Activated T-helper 17 cell treated with anti-CD3 and anti-CD28 coated beads, Interleukin-2, amount 50 U/mL, for 72 hours (primary cell): ENCODE results near the gene GRAMD4. TPM values are rescaled to one million over a fixed set of nuclear protein-coding genes. Genes with fewer than 3 reads are reported as not detected.

Experiments used
- ATAC-seq: fragments of 150-1000 bp; cut with Tn5 transposase; replicated peaks from 2 replicates; pipeline ENCODE4 v1.10.0; 2021; ENCODE audit warnings: mild to moderate bottlenecking, moderate library complexity
- H3K27ac Mint-ChIP-seq: one replicate; pipeline ENCODE4 v1.8.0; 2022; ENCODE audit warnings: mixed read lengths
- H3K27me3 Mint-ChIP-seq: one replicate; pipeline ENCODE4 v1.8.0; 2022; ENCODE audit warnings: mixed read lengths
- H3K36me3 Mint-ChIP-seq: one replicate; pipeline ENCODE4 v1.8.0; 2022; ENCODE audit warnings: low read depth, mild to moderate bottlenecking, mixed read lengths
- H3K4me1 Mint-ChIP-seq: one replicate; pipeline ENCODE4 v1.8.0; 2022; ENCODE audit warnings: mixed read lengths
- H3K4me3 Mint-ChIP-seq: one replicate; pipeline ENCODE4 v1.8.0; 2022; ENCODE audit warnings: mild to moderate bottlenecking, mixed read lengths
- H3K9me3 Mint-ChIP-seq: one replicate; pipeline ENCODE4 v1.8.0; 2022; ENCODE audit warnings: mixed read lengths
- total RNA-seq, 2 donors: library from RNA; stranded (reverse); gene quantifications; one replicate each; pipeline ENCODE4 v1.2.3, GENCODE V29; 2022

Gene GRAMD4
- total RNA-seq, 2 donors from 2014 or later, result 23.6 to 51.0 TPM

- ATAC-seq, result no peak
- H3K4me1 Mint-ChIP-seq, result peaks cover 21% of the 10 kb centered on the region
- no peaks in the 10 kb centered on the region for H3K27me3 Mint-ChIP-seq
- no peaks in the 10 kb centered on the region for H3K36me3 Mint-ChIP-seq
- no peak overlapping the region for H3K4me3 Mint-ChIP-seq
- H3K27ac Mint-ChIP-seq, result peak overlapping the region; percentile 59
- no peaks in the 10 kb centered on the region for H3K9me3 Mint-ChIP-seq
These were observed 34.9 kb downstream of the GRAMD4 start for GRCh38 chr22:46654927-46655595.

- H3K9me3 Mint-ChIP-seq, result no peaks in the 10 kb centered on the region
- H3K4me1 Mint-ChIP-seq, result peaks cover 31% of the 10 kb centered on the region
- H3K27me3 Mint-ChIP-seq, result no peaks in the 10 kb centered on the region
- no peaks in the 10 kb centered on the region for H3K36me3 Mint-ChIP-seq
- H3K4me3 Mint-ChIP-seq, result no peak overlapping the region
- H3K27ac Mint-ChIP-seq, result peak overlapping the region; percentile 67
- ATAC-seq, result no peak
These were observed 35.8 kb downstream of the GRAMD4 start for GRCh38 chr22:46655861-46656608.

- H3K27ac Mint-ChIP-seq, result peak overlapping the region; percentile 67
- no peak overlapping the region for H3K4me3 Mint-ChIP-seq
- H3K4me1 Mint-ChIP-seq, result peaks cover 25% of the 10 kb centered on the region
- no peaks in the 10 kb centered on the region for H3K9me3 Mint-ChIP-seq
- H3K27me3 Mint-ChIP-seq, result no peaks in the 10 kb centered on the region
- no peaks in the 10 kb centered on the region for H3K36me3 Mint-ChIP-seq
- no peak for ATAC-seq
These were observed 36.9 kb downstream of the GRAMD4 start for GRCh38 chr22:46656856-46657654.

- H3K27ac Mint-ChIP-seq, result peak overlapping the region; percentile 67
These were observed 37.4 kb downstream of the GRAMD4 start for GRCh38 chr22:46657655-46657953.

GRCh38 chr22:46657996-46658947 is 38.1 kb downstream of the GRAMD4 start:
- Mint-ChIP-seq H3K27me3 (no peaks in the 10 kb centered on the region), H3K27ac (peak overlapping the region; percentile 73), H3K9me3 (no peaks in the 10 kb centered on the region), H3K36me3 (no peaks in the 10 kb centered on the region), H3K4me1 (peaks cover 17% of the 10 kb centered on the region), H3K4me3 (no peak overlapping the region)
- ATAC-seq, result no peak

More at GRCh38 chr22:46657655-46657953, 37.4 kb downstream of the GRAMD4 start:
- H3K4me1 Mint-ChIP-seq, result peaks cover 21% of the 10 kb centered on the region
- H3K9me3 Mint-ChIP-seq, result no peaks in the 10 kb centered on the region
- no peaks in the 10 kb centered on the region for H3K27me3 Mint-ChIP-seq
- H3K36me3 Mint-ChIP-seq, result no peaks in the 10 kb centered on the region
- H3K4me3 Mint-ChIP-seq, result no peak overlapping the region
- no peak for ATAC-seq

- Mint-ChIP-seq H3K27ac (peak overlapping the region; percentile 73), H3K27me3 (no peaks in the 10 kb centered on the region)
- no peak for ATAC-seq
These were observed 39.0 kb downstream of the GRAMD4 start for GRCh38 chr22:46659059-46659790.

DNA sequence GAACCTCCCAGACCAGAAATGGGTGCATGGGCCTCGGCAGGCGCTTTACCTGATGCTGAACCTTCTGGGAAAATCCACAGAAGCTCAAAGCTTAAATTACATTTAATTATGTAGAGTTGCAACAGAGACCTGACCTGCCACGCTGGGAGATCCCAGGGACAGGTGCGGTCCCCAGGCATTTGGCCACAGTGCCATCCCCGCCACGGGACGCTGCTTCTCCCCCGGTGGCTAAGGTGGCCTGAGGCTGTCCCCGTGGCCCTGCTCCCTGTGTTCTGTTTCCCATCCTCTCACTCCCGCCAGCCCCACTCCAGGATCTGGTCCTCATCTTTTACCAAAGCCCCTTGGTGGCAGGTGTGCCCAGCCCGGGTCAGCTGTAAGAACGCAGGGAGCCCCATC is 39.6 kb downstream of the GRAMD4 start:
- ATAC-seq, result no peak
- Mint-ChIP-seq H3K9me3 (no peaks in the 10 kb centered on the region), H3K4me3 (peak overlapping the region; percentile 82), H3K27me3 (no peaks in the 10 kb centered on the region), H3K4me1 (peaks cover 17% of the 10 kb centered on the region), H3K27ac (peak overlapping the region; percentile 94), H3K36me3 (no peaks in the 10 kb centered on the region)

More at GRCh38 chr22:46659059-46659790, 39.0 kb downstream of the GRAMD4 start:
- H3K4me3 Mint-ChIP-seq, result no peak overlapping the region
- peaks cover 17% of the 10 kb centered on the region for H3K4me1 Mint-ChIP-seq
- H3K36me3 Mint-ChIP-seq, result no peaks in the 10 kb centered on the region
- H3K9me3 Mint-ChIP-seq, result no peaks in the 10 kb centered on the region

DNA sequence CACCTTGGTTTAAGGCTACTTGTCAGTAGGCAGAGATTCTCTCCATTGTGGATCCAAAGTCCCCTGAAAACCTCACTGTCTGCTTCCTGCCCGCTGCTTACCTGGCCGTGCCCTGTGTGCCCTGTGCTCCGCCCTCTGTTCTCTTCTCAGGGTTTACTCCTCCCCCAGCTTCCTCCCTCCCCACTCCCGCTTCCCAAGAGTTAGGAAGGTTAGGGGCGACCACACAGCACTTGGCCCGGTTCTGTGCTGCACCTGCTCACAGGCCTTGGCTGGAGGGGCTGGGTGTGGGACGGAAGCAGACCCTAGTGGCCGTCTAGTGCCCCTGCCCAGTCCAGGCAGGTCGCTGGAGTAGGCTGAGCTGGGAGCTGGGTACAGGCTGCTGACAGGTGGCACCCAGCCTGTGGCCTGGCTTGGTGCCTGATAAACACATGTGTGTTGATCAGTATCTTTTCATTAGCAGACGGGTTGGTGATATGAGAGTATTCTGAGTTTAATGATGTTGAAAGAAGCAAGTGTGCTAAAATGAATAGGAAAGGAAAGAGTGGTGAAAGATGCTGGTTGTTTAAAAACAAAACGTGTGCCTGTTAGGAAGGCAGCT is 40.5 kb downstream of the GRAMD4 start:
- H3K27ac Mint-ChIP-seq, result peak overlapping the region; percentile 94

GRCh38 chr22:46661221-46661851 is 41.1 kb downstream of the GRAMD4 start:
- Mint-ChIP-seq H3K4me1 (peaks cover 17% of the 10 kb centered on the region), H3K27ac (peak overlapping the region; percentile 94), H3K4me3 (peak overlapping the region; percentile 82), H3K27me3 (no peaks in the 10 kb centered on the region), H3K36me3 (no peaks in the 10 kb centered on the region), H3K9me3 (no peaks in the 10 kb centered on the region)
- ATAC-seq, result peak; percentile 95

More for the DNA sequence above, 40.5 kb downstream of the GRAMD4 start:
- Mint-ChIP-seq H3K4me1 (peaks cover 17% of the 10 kb centered on the region), H3K27me3 (no peaks in the 10 kb centered on the region), H3K4me3 (peak overlapping the region; percentile 82), H3K36me3 (no peaks in the 10 kb centered on the region), H3K9me3 (no peaks in the 10 kb centered on the region)
- peak; percentile 55 for ATAC-seq

GRCh38 chr22:46662226-46662625 is 42.0 kb downstream of the GRAMD4 start:
- no peak for ATAC-seq
- Mint-ChIP-seq H3K9me3 (no peaks in the 10 kb centered on the region), H3K4me1 (peaks cover 13% of the 10 kb centered on the region), H3K27me3 (no peaks in the 10 kb centered on the region), H3K27ac (peak overlapping the region; percentile 94), H3K36me3 (no peaks in the 10 kb centered on the region), H3K4me3 (peak overlapping the region; percentile 82)

- no peak overlapping the region for H3K4me3 Mint-ChIP-seq
- H3K9me3 Mint-ChIP-seq, result no peaks in the 10 kb centered on the region
- no peak for ATAC-seq
- H3K36me3 Mint-ChIP-seq, result no peaks in the 10 kb centered on the region
- peaks cover 13% of the 10 kb centered on the region for H3K4me1 Mint-ChIP-seq
- peak overlapping the region; percentile 22 for H3K27ac Mint-ChIP-seq
- no peaks in the 10 kb centered on the region for H3K27me3 Mint-ChIP-seq
These were observed 42.8 kb downstream of the GRAMD4 start for GRCh38 chr22:46663001-46663400.

GRCh38 chr22:46663436-46664100 is 43.4 kb downstream of the GRAMD4 start:
- peak overlapping the region; percentile 22 for H3K27ac Mint-ChIP-seq
- H3K27me3 Mint-ChIP-seq, result no peaks in the 10 kb centered on the region
- no peaks in the 10 kb centered on the region for H3K36me3 Mint-ChIP-seq
- ATAC-seq, result no peak
- no peak overlapping the region for H3K4me3 Mint-ChIP-seq
- H3K4me1 Mint-ChIP-seq, result peaks cover 13% of the 10 kb centered on the region
- no peaks in the 10 kb centered on the region for H3K9me3 Mint-ChIP-seq
